ENCODE data around the gene EIF4G1. TPM values are rescaled to one million over a fixed set of nuclear protein-coding genes. Genes with fewer than 3 reads are reported as not detected.

The EIF4G1 gene, protein sequence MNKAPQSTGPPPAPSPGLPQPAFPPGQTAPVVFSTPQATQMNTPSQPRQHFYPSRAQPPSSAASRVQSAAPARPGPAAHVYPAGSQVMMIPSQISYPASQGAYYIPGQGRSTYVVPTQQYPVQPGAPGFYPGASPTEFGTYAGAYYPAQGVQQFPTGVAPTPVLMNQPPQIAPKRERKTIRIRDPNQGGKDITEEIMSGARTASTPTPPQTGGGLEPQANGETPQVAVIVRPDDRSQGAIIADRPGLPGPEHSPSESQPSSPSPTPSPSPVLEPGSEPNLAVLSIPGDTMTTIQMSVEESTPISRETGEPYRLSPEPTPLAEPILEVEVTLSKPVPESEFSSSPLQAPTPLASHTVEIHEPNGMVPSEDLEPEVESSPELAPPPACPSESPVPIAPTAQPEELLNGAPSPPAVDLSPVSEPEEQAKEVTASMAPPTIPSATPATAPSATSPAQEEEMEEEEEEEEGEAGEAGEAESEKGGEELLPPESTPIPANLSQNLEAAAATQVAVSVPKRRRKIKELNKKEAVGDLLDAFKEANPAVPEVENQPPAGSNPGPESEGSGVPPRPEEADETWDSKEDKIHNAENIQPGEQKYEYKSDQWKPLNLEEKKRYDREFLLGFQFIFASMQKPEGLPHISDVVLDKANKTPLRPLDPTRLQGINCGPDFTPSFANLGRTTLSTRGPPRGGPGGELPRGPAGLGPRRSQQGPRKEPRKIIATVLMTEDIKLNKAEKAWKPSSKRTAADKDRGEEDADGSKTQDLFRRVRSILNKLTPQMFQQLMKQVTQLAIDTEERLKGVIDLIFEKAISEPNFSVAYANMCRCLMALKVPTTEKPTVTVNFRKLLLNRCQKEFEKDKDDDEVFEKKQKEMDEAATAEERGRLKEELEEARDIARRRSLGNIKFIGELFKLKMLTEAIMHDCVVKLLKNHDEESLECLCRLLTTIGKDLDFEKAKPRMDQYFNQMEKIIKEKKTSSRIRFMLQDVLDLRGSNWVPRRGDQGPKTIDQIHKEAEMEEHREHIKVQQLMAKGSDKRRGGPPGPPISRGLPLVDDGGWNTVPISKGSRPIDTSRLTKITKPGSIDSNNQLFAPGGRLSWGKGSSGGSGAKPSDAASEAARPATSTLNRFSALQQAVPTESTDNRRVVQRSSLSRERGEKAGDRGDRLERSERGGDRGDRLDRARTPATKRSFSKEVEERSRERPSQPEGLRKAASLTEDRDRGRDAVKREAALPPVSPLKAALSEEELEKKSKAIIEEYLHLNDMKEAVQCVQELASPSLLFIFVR (N-terminal part only)
- 255 to 273 TPM (median 265 TPM) in 5 replicates for total RNA-seq (2022; extraction: Qiagen RNA extraction; ENCODE audit: low read depth)

DNA sequence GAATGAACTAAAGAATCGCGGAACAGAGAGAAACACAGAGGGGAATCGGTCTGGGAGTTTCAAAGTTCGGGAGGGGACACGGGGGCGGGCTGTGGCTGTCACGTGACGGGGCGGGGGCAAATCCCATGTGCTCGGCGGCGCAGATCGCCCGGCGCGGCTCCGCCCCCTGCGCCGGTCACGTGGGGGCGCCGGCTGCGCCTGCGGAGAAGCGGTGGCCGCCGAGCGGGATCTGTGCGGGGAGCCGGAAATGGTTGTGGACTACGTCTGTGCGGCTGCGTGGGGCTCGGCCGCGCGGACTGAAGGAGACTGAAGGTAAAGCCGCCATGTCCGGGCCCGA is at the start of gene EIF4G1:
Gene EIF4G1 (plus strand): TSS at position 244 of the 337 bp plus-strand sequence. CDS start 1,191 bp downstream, outside the sequence.

DNA sequence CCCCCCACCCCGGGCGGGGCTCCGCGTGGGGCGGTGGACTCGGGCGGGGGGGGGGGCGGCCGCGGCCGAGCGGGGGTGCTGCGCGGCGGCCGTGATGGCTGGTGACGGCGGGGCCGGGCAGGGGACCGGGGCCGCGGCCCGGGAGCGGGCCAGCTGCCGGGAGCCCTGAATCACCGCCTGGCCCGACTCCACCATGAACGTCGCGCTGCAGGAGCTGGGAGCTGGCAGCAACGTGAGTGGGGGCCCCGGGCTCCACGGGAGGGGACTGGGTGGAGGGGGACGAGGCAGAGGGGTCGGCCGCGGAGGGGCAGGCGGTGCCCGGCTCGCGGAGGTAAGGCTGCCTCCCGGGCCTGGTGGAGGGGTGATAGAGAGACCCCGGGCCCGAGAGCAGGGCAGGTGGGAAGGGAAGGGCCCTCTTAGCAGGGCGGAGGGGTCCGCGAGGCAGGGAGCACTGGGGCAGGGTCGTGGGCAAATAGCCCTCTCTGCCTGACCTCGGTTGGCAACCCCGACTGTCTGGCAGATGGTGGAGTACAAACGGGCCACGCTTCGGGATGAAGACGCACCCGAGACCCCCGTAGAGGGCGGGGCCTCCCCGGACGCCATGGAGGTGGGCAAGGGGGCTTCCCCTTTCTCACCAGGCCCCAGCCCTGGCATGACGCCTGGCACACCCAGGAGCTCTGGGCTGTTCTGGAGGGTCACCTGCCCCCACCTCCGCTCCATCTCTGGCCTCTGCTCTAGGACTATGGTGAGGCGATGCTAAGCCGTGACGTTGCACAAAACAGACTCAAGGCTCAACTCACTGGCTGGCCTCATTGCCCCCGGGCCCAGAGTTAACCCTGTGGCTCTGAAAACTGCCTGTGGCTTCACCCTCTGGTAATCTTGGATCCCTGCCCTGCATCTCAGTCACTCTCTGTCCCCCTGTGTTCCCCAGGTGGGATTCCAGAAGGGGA is 38.2 kb upstream of the EIF4G1 start, which contains the start of gene ECE2:
Gene ECE2 (plus strand): TSS at position 62 of the 950 bp plus-strand sequence. CDS start 132 bp downstream, at position 194.

DNA sequence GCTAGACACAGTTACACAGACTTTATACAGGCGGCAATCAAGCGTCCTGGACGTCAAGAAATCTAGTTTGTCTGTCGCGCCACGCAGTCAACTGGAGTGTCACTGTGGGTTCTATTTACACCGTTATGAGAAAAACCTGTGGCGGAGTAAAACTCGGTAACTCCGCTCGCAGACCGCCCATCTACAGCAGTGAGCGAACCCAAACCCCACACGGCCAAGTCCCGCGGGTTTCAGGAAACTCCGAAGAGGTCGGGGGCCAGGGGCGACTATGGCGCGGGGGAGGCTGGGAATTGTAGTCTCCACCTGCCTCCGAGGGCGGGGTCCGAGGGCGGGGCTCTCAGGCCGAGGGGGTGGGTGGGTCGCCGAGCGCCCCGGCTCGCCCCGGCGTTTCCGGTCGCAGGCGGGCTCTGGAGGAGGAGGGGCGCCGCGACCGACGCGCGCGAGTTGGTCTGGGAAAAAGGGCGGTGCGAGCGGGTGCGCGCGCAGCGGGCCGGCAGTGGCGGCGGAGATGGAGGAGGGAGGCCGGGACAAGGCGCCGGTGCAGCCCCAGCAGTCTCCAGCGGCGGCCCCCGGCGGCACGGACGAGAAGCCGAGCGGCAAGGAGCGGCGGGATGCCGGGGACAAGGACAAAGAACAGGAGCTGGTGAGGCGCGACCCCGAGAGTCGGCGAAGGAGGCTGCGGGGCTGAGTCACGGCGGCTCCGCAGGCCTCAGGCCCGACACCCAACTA is 15.5 kb upstream of the EIF4G1 start, which contains the start of gene PSMD2:
Gene PSMD2 (plus strand): TSS at position 483 of the 729 bp plus-strand sequence. CDS start 26 bp downstream, at position 509.

DNA sequence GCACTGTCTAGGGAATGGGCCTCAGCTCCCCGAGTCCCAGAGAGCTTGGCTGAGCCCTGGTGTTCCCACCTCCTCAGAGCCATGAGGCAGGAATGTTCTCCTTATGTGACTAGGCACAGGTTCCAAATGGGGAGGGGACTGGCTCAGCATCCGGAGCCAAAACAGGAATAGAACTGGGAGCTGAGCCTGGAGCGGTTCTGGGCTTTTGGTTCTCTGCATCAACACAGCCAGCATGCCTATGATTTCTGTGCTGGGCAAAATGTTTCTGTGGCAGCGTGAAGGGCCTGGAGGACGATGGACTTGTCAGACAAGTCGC is 23.0 kb downstream of the EIF4G1 start, which contains the start of gene FAM131A:
Gene FAM131A (plus strand): TSS at position 202 of the 316 bp plus-strand sequence. CDS start 31 bp downstream, at position 233.

DNA sequence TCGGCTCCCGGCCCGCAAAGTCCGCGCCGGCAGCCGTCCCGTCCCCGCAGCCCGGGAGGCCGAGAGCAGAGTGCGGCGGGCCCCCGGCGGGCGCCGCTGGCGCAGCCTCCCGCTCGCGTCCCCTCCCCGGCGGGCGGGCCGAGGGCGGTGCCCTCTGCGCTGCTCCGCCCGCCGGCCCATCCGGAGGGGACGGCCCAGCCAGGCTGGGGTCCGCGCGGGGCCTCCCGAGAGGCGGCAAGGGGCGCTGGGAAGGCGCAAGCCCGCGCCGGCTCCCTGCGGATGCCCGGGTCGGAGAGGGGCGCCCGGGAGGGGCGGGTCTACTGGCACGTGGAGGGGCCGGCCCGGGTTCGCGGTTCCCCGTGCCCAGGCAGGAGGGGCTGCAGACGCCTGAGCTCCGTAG is 47.1 kb downstream of the EIF4G1 start, which contains the start of the genes CLCN2 and POLR2H:
Gene CLCN2 (minus strand): TSS at position 74 of the 400 bp plus-strand sequence. CDS start 126 bp downstream, outside the sequence.
Gene POLR2H (plus strand): TSS at position 179 of the 400 bp plus-strand sequence. CDS start 1,783 bp downstream, outside the sequence.

DNA sequence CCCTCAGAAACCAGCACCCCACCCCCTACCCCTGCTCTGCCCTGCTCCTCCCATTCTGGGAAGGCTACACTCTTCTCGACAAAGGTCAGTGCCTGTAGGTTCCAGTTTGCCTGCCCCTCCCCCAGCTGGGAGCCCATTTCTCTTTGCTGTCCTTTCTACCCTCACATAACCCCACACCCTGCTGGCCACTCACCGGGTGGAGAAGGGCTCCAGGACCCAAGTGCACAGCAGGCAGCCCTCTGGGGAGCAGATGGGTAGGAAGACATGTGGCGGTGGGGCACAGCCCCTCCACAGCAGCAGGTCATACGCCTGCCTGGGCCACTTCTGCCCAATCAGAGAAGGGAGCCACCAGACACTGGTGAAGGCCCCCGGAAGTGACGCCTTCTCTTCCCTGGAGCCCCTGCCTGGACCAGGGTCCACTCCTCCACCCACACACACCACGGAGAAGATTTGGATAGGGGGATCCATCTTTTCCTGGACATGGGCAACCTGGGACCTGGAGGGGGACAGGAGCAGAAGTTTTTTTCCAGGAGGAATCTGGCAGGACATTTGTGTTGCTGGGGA is 63.6 kb downstream of the EIF4G1 start, which contains the start of gene THPO:
Gene THPO (minus strand): TSS at position 326 of the 564 bp plus-strand sequence. CDS start 1,948 bp downstream, outside the sequence.

DNA sequence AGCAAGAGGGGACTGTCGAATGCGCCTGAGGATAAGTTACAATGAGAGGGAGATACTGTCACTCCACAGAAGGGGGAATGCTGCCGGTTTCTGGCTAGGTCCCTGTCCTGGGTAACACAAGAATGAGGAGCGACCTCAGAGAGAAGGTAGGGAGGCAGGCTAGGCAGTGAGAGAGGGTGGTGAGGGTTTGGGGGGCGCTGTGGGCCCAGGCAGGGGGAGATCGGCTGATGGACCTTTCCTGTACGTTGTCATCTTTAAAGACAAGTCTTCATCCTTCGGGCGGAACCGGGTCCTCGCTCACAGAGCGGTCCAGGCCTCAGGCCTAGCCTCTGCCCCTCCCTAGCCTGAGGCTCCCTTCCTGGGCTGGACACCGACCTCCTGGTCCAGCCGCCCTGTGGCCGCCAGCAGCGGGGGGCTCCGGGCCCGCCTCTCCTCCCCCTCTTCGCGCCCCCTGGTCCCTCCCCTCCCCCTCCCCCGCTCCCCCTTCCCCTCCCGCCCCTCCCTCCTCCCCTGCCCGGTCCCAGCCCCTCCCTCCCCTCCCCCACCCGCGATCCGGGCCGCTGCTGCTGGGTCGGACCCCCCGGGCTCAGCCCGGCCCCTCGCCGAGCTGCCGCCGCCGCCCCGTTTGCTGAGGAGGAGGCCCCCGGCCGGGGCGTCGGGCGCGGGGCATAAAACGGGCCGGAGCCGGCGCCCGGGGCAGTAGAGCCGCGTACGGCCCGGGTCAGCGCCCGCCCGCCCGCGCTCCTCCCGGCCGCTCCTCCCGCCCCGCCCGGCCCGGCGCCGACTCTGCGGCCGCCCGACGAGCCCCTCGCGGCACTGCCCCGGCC is 65.2 kb downstream of the EIF4G1 start, which contains the start of gene CHRD:
Gene CHRD (plus strand): TSS at position 697 of the 827 bp plus-strand sequence. CDS start 265 bp downstream, outside the sequence.

Other genes starting within 250 kb of the EIF4G1 start
- gene HTR3E, start 217.5 kb upstream of the EIF4G1 start, total RNA-seq (2022; extraction: Qiagen RNA extraction; ENCODE audit: low read depth) = not detected in 5 replicates
- 26.5 to 30.8 TPM (median 29.7 TPM) in 5 replicates for gene EIF2B5, start 179.2 kb upstream of the EIF4G1 start, total RNA-seq (2022; extraction: Qiagen RNA extraction; ENCODE audit: low read depth)
- 20.4 to 27.7 TPM (median 25.4 TPM) in 5 replicates for gene DVL3, start 159.2 kb upstream of the EIF4G1 start, total RNA-seq (2022; extraction: Qiagen RNA extraction; ENCODE audit: low read depth)
- gene AP2M1, start 139.8 kb upstream of the EIF4G1 start, total RNA-seq (2022; extraction: Qiagen RNA extraction; ENCODE audit: low read depth) = 295 to 329 TPM (median 316 TPM) in 5 replicates
- 32.1 to 35.1 TPM (median 34.6 TPM) in 5 replicates for gene ABCF3, start 128.4 kb upstream of the EIF4G1 start, total RNA-seq (2022; extraction: Qiagen RNA extraction; ENCODE audit: low read depth)
- 0.34 to 0.93 TPM (median 0.38 TPM) in 5 replicates for gene VWA5B2, start 85.0 kb upstream of the EIF4G1 start, total RNA-seq (2022; extraction: Qiagen RNA extraction; ENCODE audit: low read depth)
- 54.5 to 79.7 TPM (median 76.1 TPM) in 5 replicates for gene ALG3, start 65.6 kb upstream of the EIF4G1 start, total RNA-seq (2022; extraction: Qiagen RNA extraction; ENCODE audit: low read depth)
- 9.5 to 13.9 TPM (median 13.2 TPM) in 5 replicates for gene EEF1AKMT4, start 64.9 kb upstream of the EIF4G1 start, total RNA-seq (2022; extraction: Qiagen RNA extraction; ENCODE audit: low read depth)
- 0.77 to 1.8 TPM (median 1.4 TPM) in 5 replicates for gene CAMK2N2, start 53.1 kb upstream of the EIF4G1 start, total RNA-seq (2022; extraction: Qiagen RNA extraction; ENCODE audit: low read depth)
- not detected in 5 replicates for gene ECE2, start 38.6 kb upstream of the EIF4G1 start, total RNA-seq (2022; extraction: Qiagen RNA extraction; ENCODE audit: low read depth)
- 298 to 415 TPM (median 323 TPM) in 5 replicates for gene PSMD2, start 15.4 kb upstream of the EIF4G1 start, total RNA-seq (2022; extraction: Qiagen RNA extraction; ENCODE audit: low read depth)
- 8.1 to 11.3 TPM (median 8.6 TPM) in 5 replicates for gene FAM131A, start 23.0 kb downstream of the EIF4G1 start, total RNA-seq (2022; extraction: Qiagen RNA extraction; ENCODE audit: low read depth)
- 4.6 to 5.8 TPM (median 5.1 TPM) in 5 replicates for gene CLCN2, start 47.0 kb downstream of the EIF4G1 start, total RNA-seq (2022; extraction: Qiagen RNA extraction; ENCODE audit: low read depth)
- 72.6 to 84.5 TPM (median 76.7 TPM) in 5 replicates for gene POLR2H, start 47.1 kb downstream of the EIF4G1 start, total RNA-seq (2022; extraction: Qiagen RNA extraction; ENCODE audit: low read depth)
- gene THPO, start 63.6 kb downstream of the EIF4G1 start, total RNA-seq (2022; extraction: Qiagen RNA extraction; ENCODE audit: low read depth) = 0.03 TPM in 1 of 5 replicates, not detected in the others
- gene CHRD, start 65.4 kb downstream of the EIF4G1 start, total RNA-seq (2022; extraction: Qiagen RNA extraction; ENCODE audit: low read depth) = 0.11 to 0.27 TPM (median 0.22 TPM) in 5 replicates
- 0.31 to 0.80 TPM (median 0.38 TPM) in 5 replicates for gene EPHB3, start 247.2 kb downstream of the EIF4G1 start, total RNA-seq (2022; extraction: Qiagen RNA extraction; ENCODE audit: low read depth)